ENCODE measurements around the gene NLRC3. TPM values are rescaled to one million over a fixed set of nuclear protein-coding genes. Genes with fewer than 3 reads are reported as not detected.

Gene NLRC3
- total and polyA plus RNA-seq, 7 donors = 0.25 to 1.4 (median 0.76) TPM

GRCh38 chr16:3576211-3576610 lies 992 bp downstream of the NLRC3 start:
- 84 to 90% (median 88%) methylated on average over 8 to 11 of the region's 11 CpGs for WGBS, 3 donors
- ATAC-seq = no peak
- H3K27ac ChIP-seq = no peak overlapping the region

GRCh38 chr16:3575491-3575890 lies 1.7 kb downstream of the NLRC3 start:
- Histone ChIP-seq H3K27ac (no peak overlapping the region), H3K4me1 (no peaks in the 10 kb centered on the region), H3K4me3 (no peak overlapping the region), H3K36me3 (ENCODE audit: insufficient read depth in 1 of 2, low read depth in 1 of 2) (no peaks in the 10 kb centered on the region), H3K9me3 (no peaks in the 10 kb centered on the region), H3K27me3 (ENCODE audit: insufficient read depth in 3 of 3, low read length in 2 of 3) (no peaks in the 10 kb centered on the region)
- 81 to 85% (median 85%) methylated on average over 13 of the region's 13 CpGs for WGBS, 3 donors
- DNase-seq (peak in 1 of 2 donors; percentile 25), ATAC-seq (no peak)
- TF ChIP-seq CTCF (IDR thresholded peaks at IDR 0.05) = no peak
- intact Hi-C loops (cut with DNase I) = no loop called here

More at GRCh38 chr16:3576211-3576610, 992 bp downstream of the NLRC3 start:
- no peaks in the 10 kb centered on the region for H3K36me3 ChIP-seq (ENCODE audit: insufficient read depth in 1 of 2, low read depth in 1 of 2)
- no peaks in the 10 kb centered on the region for H3K4me1 ChIP-seq
- intact Hi-C loops (cut with DNase I) = no loop called here
- H3K4me3 ChIP-seq = no peak overlapping the region
- TF ChIP-seq CTCF (IDR thresholded peaks at IDR 0.05) = no peak
- no peaks in the 10 kb centered on the region for H3K27me3 ChIP-seq (ENCODE audit: insufficient read depth in 3 of 3, low read length in 2 of 3)
- DNase-seq = peak in 1 of 2 donors; percentile 39
- no peaks in the 10 kb centered on the region for H3K9me3 ChIP-seq

- intact Hi-C loops (cut with DNase I) = no loop called here
- H3K9me3 ChIP-seq = no peaks in the 10 kb centered on the region
- no peaks in the 10 kb centered on the region for H3K27me3 ChIP-seq (ENCODE audit: insufficient read depth in 3 of 3, low read length in 2 of 3)
- no peak overlapping the region for H3K4me3 ChIP-seq
- no peak overlapping the region for H3K27ac ChIP-seq
- H3K36me3 ChIP-seq (ENCODE audit: insufficient read depth in 1 of 2, low read depth in 1 of 2) = no peaks in the 10 kb centered on the region
- WGBS, 3 donors = 83 to 88% (median 88%) methylated on average over 14 of the region's 14 CpGs
- TF ChIP-seq CTCF (IDR thresholded peaks at IDR 0.05) = no peak
- no peaks in the 10 kb centered on the region for H3K4me1 ChIP-seq
- DNase-seq = peak in 1 of 2 donors; percentile 39
- no peak for ATAC-seq
These were observed 3.0 kb downstream of the NLRC3 start for GRCh38 chr16:3574195-3574594.

GRCh38 chr16:3573146-3573815 lies 3.9 kb downstream of the NLRC3 start:
- intact Hi-C loops (cut with DNase I) = no loop called here

More at GRCh38 chr16:3573146-3573815, 3.9 kb downstream of the NLRC3 start:
- Histone ChIP-seq H3K4me1 (no peaks in the 10 kb centered on the region), H3K4me3 (no peak overlapping the region), H3K9me3 (no peaks in the 10 kb centered on the region), H3K27me3 (ENCODE audit: insufficient read depth in 3 of 3, low read length in 2 of 3) (no peaks in the 10 kb centered on the region), H3K36me3 (ENCODE audit: insufficient read depth in 1 of 2, low read depth in 1 of 2) (no peaks in the 10 kb centered on the region), H3K27ac (no peak overlapping the region)
- no peak for TF ChIP-seq CTCF (IDR thresholded peaks at IDR 0.05)
- WGBS, 3 donors = 78 to 82% (median 81%) methylated on average over 9 of the region's 9 CpGs
- ATAC-seq (no peak), DNase-seq (peak in 1 of 2 donors; percentile 8)

Measured in psoas muscle (tissue), 8 donors.